ENCODE measurements around the gene UBE2H.
"Not testable (repeated sequence)": the region's sequence is repeated elsewhere in the genome, so short reads cannot be mapped to it uniquely, and the experiment has no call there.

Gene UBE2H

GRCh38 chr7:129797214-129797789 is 155.5 kb downstream of the UBE2H start:
- no peak overlapping the region for H3K27ac ChIP-seq (ENCODE audit: low read depth, low read length)
- H3K9ac ChIP-seq (ENCODE audit: low read length): no peak overlapping the region
- peaks cover 22% of the 10 kb centered on the region for H3K4me1 ChIP-seq (ENCODE audit: control insufficient read depth, insufficient read depth, low read length)
- H3K36me3 ChIP-seq (ENCODE audit: control insufficient read depth, insufficient read depth, low read length): no peaks in the 10 kb centered on the region
- H3K9me3 ChIP-seq (ENCODE audit: control insufficient read depth, insufficient read depth, low read depth, low read length): no peaks in the 10 kb centered on the region
- H3K4me3 ChIP-seq (ENCODE audit: low read depth, low read length): no peak overlapping the region
- H3K27me3 ChIP-seq (ENCODE audit: control insufficient read depth, insufficient read depth, low read length): peaks cover 4% of the 10 kb centered on the region; the same call in 1 of the 2 replicates

- Histone ChIP-seq H3K27me3 (ENCODE audit: control insufficient read depth, insufficient read depth, low read length) (peaks cover 11% of the 10 kb centered on the region), H3K4me1 (ENCODE audit: control insufficient read depth, insufficient read depth, low read length) (peaks cover 12% of the 10 kb centered on the region), H3K4me3 (ENCODE audit: low read depth, low read length) (no peak overlapping the region), H3K36me3 (ENCODE audit: control insufficient read depth, insufficient read depth, low read length) (no peaks in the 10 kb centered on the region), H3K27ac (ENCODE audit: low read depth, low read length) (no peak overlapping the region), H3K9ac (ENCODE audit: low read length) (no peak overlapping the region), H3K9me3 (ENCODE audit: control insufficient read depth, insufficient read depth, low read depth, low read length) (no peaks in the 10 kb centered on the region)
These were observed 156.5 kb downstream of the UBE2H start for GRCh38 chr7:129796186-129796775.

DNA sequence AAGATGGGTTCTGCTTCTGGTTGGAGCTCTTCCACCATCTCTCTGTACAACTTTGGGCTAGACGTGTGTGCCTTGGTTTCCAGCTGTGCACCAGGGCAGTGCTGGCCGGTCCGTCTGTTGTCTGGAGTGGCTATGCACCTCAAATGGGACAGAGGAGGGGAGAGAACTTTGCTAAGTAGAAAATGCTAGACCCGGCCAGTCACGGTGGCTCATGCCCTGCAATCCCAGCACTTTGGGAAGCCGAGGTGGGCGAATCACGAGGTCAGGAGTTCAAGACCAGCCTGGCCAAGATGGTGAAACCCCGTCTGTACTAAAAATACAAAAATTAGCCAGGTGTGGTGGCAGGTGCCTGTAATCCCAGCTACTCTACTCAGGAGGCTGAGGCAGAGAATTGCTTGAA is 158.3 kb downstream of the UBE2H start:
- not testable (repeated sequence) for H3K4me3 ChIP-seq (ENCODE audit: low read depth, low read length); H3K36me3 ChIP-seq (ENCODE audit: control insufficient read depth, insufficient read depth, low read length); H3K9me3 ChIP-seq (ENCODE audit: control insufficient read depth, insufficient read depth, low read depth, low read length); H3K9ac ChIP-seq (ENCODE audit: low read length); H3K27ac ChIP-seq (ENCODE audit: low read depth, low read length)
- Histone ChIP-seq H3K27me3 (ENCODE audit: control insufficient read depth, insufficient read depth, low read length) (peaks cover 29% of the 10 kb centered on the region), H3K4me1 (ENCODE audit: control insufficient read depth, insufficient read depth, low read length) (peaks cover 12% of the 10 kb centered on the region)

DNA sequence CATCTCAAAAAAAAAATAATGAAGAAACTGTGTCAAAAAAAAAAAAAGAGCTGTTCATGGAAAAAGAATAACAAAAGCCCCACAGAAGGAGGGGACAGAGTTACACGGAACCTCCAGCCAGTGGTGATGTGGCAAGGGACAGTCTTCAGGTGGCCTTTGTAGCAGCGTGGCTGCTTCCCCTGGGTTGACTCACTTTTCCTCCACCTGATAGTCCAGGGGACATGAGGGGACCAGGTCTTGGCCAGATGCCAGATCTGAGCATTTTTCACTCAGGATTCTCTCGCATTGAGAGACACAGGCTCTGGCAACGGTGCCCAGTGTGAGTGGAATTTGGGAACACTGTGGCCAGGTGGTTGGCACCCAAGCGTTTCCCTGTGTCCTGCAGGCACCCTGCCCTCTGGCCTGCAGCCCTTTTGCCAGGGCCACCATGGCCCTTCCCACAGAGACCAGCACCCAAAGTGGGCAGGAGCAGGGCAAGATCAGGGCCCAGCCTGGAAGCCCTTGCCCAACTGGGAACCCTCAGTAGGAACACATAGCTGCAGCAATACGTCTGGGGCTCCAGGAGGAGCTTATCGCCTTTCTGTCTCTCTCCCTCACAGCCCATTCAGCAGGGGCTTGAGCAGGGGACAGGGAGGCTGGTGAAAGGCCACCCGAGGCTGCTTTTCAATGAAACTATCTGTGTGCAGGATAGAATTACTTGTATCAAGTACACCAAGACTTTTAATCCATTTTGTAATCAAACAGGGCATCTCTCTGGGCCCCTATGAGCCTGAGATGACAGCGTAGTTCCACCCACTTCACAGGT is 159.1 kb downstream of the UBE2H start:
- Histone ChIP-seq H3K36me3 (ENCODE audit: control insufficient read depth, insufficient read depth, low read length) (no peaks in the 10 kb centered on the region), H3K4me1 (ENCODE audit: control insufficient read depth, insufficient read depth, low read length) (peaks cover 12% of the 10 kb centered on the region), H3K9me3 (ENCODE audit: control insufficient read depth, insufficient read depth, low read depth, low read length) (no peaks in the 10 kb centered on the region), H3K27me3 (ENCODE audit: control insufficient read depth, insufficient read depth, low read length) (peaks cover 37% of the 10 kb centered on the region), H3K4me3 (ENCODE audit: low read depth, low read length) (no peak overlapping the region), H3K9ac (ENCODE audit: low read length) (no peak overlapping the region), H3K27ac (ENCODE audit: low read depth, low read length) (no peak overlapping the region)

DNA sequence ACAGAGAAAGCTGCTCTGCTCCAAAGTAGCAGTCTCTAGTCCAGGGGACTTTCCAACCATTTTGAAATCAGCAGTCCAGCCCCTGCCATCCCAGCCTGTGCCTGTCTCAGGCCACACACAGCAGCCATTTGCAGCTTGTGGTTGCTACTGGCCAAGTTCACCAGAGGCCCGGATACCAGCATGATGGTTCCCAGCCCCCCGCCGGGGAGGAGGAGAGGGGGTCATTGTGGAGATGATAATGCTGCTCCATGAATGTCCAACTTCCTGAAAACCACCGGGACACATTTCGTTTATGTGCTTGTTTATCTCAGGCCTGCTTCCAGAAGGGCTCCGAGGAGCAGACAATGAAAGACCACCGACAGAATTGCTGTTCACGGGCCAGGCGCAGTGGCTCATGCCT is 160.0 kb downstream of the UBE2H start:
- Histone ChIP-seq H3K9me3 (ENCODE audit: control insufficient read depth, insufficient read depth, low read depth, low read length) (no peaks in the 10 kb centered on the region), H3K27me3 (ENCODE audit: control insufficient read depth, insufficient read depth, low read length) (peaks cover 47% of the 10 kb centered on the region), H3K4me1 (ENCODE audit: control insufficient read depth, insufficient read depth, low read length) (peaks cover 7% of the 10 kb centered on the region), H3K27ac (ENCODE audit: low read depth, low read length) (no peak overlapping the region), H3K36me3 (ENCODE audit: control insufficient read depth, insufficient read depth, low read length) (no peaks in the 10 kb centered on the region), H3K9ac (ENCODE audit: low read length) (no peak overlapping the region), H3K4me3 (ENCODE audit: low read depth, low read length) (no peak overlapping the region)

DNA sequence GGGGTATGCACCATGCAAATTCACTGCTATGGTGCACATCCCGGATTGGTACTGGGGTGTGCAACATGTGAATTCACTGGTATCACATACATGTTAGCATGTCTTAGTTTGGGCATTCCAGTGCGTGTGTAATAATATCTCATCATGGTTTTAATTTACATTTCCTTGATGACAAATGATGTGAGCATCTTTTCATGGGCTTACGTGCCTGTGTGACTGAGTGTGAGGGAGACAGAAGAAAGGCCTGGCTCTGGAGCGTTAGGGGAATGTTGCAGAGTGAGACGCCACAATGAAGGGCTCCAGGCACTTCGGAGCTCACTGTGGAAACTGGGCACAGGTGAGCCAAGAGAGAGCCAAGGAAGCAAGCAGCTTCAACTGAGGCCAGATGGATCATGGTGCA is 162.6 kb downstream of the UBE2H start:
- Histone ChIP-seq H3K36me3 (ENCODE audit: control insufficient read depth, insufficient read depth, low read length) (no peaks in the 10 kb centered on the region), H3K27ac (ENCODE audit: low read depth, low read length) (no peak overlapping the region), H3K4me3 (ENCODE audit: low read depth, low read length) (no peak overlapping the region), H3K9me3 (ENCODE audit: control insufficient read depth, insufficient read depth, low read depth, low read length) (no peaks in the 10 kb centered on the region), H3K4me1 (ENCODE audit: control insufficient read depth, insufficient read depth, low read length) (peaks cover 19% of the 10 kb centered on the region), H3K27me3 (ENCODE audit: control insufficient read depth, insufficient read depth, low read length) (peaks cover 73% of the 10 kb centered on the region), H3K9ac (ENCODE audit: low read length) (no peak overlapping the region)

DNA sequence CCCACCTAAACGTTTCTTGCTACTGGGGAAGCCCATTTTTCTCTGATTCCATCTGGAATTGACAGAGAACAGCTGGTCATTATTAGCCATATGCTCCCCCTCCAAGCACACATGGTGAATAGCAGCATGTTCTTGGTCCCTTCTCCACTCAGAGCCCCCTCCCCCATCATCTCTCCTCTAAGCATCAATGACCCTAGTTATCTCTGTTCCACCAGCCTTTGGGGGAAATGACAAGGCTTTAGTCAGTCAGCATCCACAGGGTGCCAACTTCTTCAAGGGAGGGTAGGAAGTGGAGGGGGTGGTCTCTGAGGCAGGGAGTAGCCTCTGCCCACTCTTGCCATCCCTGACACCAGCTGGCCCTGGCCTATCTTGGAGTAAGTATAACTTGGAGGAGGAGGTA is 163.1 kb downstream of the UBE2H start:
- H3K9me3 ChIP-seq (ENCODE audit: control insufficient read depth, insufficient read depth, low read depth, low read length): no peaks in the 10 kb centered on the region
- H3K27ac ChIP-seq (ENCODE audit: low read depth, low read length): no peak overlapping the region
- no peak overlapping the region for H3K4me3 ChIP-seq (ENCODE audit: low read depth, low read length)
- peaks cover 78% of the 10 kb centered on the region for H3K27me3 ChIP-seq (ENCODE audit: control insufficient read depth, insufficient read depth, low read length)
- peaks cover 24% of the 10 kb centered on the region for H3K4me1 ChIP-seq (ENCODE audit: control insufficient read depth, insufficient read depth, low read length)
- no peak overlapping the region for H3K9ac ChIP-seq (ENCODE audit: low read length)
- no peaks in the 10 kb centered on the region for H3K36me3 ChIP-seq (ENCODE audit: control insufficient read depth, insufficient read depth, low read length)

DNA sequence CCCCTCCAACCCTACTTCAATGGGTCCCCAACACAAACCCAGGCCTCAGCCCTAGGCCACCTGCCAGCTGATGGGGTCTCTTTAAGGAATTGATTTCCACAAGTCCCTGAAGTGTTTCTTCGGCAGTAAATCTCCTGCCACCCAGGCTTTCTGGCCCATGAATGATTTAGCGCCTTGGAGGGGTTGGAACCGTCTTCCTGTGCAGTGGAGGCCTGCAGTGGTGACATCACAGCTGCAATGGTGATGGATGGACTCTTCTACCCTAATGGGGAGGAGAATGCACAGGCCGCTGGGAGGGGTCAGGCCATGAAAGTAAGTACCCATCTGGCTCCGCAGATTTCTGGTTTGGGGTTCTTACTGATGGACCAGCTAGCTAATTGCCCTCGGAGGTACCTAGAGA is 163.8 kb downstream of the UBE2H start:
- Histone ChIP-seq H3K9ac (ENCODE audit: low read length) (no peak overlapping the region), H3K4me1 (ENCODE audit: control insufficient read depth, insufficient read depth, low read length) (peaks cover 25% of the 10 kb centered on the region), H3K27ac (ENCODE audit: low read depth, low read length) (no peak overlapping the region), H3K4me3 (ENCODE audit: low read depth, low read length) (no peak overlapping the region), H3K9me3 (ENCODE audit: control insufficient read depth, insufficient read depth, low read depth, low read length) (no peaks in the 10 kb centered on the region), H3K27me3 (ENCODE audit: control insufficient read depth, insufficient read depth, low read length) (peaks cover 80% of the 10 kb centered on the region), H3K36me3 (ENCODE audit: control insufficient read depth, insufficient read depth, low read length) (no peaks in the 10 kb centered on the region)

- Histone ChIP-seq H3K4me3 (ENCODE audit: low read depth, low read length) (no peak overlapping the region), H3K36me3 (ENCODE audit: control insufficient read depth, insufficient read depth, low read length) (no peaks in the 10 kb centered on the region), H3K27ac (ENCODE audit: low read depth, low read length) (no peak overlapping the region), H3K27me3 (ENCODE audit: control insufficient read depth, insufficient read depth, low read length) (peaks cover 100% of the 10 kb centered on the region), H3K4me1 (ENCODE audit: control insufficient read depth, insufficient read depth, low read length) (peaks cover 36% of the 10 kb centered on the region), H3K9me3 (ENCODE audit: control insufficient read depth, insufficient read depth, low read depth, low read length) (no peaks in the 10 kb centered on the region), H3K9ac (ENCODE audit: low read length) (no peak overlapping the region)
These were observed 165.8 kb downstream of the UBE2H start for GRCh38 chr7:129786825-129787563.

- no peaks in the 10 kb centered on the region for H3K36me3 ChIP-seq (ENCODE audit: control insufficient read depth, insufficient read depth, low read length)
- H3K4me3 ChIP-seq (ENCODE audit: low read depth, low read length): peak overlapping the region; percentile 44
- peaks cover 36% of the 10 kb centered on the region for H3K4me1 ChIP-seq (ENCODE audit: control insufficient read depth, insufficient read depth, low read length)
- H3K27me3 ChIP-seq (ENCODE audit: control insufficient read depth, insufficient read depth, low read length): peaks cover 100% of the 10 kb centered on the region
- no peaks in the 10 kb centered on the region for H3K9me3 ChIP-seq (ENCODE audit: control insufficient read depth, insufficient read depth, low read depth, low read length)
- H3K27ac ChIP-seq (ENCODE audit: low read depth, low read length): no peak overlapping the region
- no peak overlapping the region for H3K9ac ChIP-seq (ENCODE audit: low read length)
These were observed 166.9 kb downstream of the UBE2H start for GRCh38 chr7:129785685-129786514.

Measured in HUES6 (cell line).